Measurements from ENCODE around the gene SLN.

SLN gene

DNA sequence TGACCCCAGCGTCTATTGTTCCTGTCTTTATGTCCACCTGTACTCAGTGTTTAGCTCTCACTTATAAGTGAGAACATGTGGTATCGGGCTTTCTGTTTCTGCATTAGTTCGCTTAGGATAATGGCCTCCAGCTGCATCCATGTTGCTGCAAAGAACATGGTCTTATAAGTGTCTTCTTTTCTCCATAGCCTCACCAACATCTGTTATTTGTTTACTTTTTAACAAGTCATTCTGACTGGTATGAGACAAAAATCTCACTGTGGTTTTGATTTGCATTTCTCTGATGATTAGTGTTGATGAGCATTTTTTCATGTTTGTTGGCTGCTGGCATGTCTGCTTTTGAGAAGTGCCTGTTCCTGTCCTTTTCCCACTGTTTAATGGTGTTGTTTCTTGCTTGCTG lies 21.7 kb upstream of the SLN start:
- H3K4me3 ChIP-seq (ENCODE audit: low read length) = no peak overlapping the region
- no peak for TF ChIP-seq ZNF274 (IDR thresholded peaks at IDR 0.05; ENCODE audit: low read depth, low read length)

DNA sequence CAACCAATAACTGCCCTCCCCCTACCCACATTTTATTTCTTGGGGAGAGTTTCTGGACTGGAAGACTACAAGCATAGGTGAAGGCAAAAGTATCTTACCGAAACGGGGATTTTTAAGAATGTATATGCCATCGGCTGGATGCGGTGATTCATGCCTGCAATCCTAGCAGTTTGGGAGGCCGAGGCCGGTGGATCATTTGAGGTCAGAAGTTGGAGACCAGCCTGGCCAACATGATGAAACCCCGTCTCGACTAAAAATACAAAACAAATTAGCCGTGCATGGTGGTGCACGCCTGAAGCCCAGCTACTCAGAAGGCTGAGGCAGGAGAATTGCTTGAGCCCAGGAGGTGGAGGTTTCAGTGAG lies 20.8 kb upstream of the SLN start:
- H3K4me3 ChIP-seq (ENCODE audit: low read length) = no peak overlapping the region
- no peak for TF ChIP-seq ZNF274 (IDR thresholded peaks at IDR 0.05; ENCODE audit: low read depth, low read length)

- TF ChIP-seq ZNF274 (IDR thresholded peaks at IDR 0.05; ENCODE audit: low read depth, low read length) = no peak
- no peak overlapping the region for H3K4me3 ChIP-seq (ENCODE audit: low read length)
Measured at GRCh38 chr11:107731941-107732688, 20.3 kb upstream of the SLN start.

DNA sequence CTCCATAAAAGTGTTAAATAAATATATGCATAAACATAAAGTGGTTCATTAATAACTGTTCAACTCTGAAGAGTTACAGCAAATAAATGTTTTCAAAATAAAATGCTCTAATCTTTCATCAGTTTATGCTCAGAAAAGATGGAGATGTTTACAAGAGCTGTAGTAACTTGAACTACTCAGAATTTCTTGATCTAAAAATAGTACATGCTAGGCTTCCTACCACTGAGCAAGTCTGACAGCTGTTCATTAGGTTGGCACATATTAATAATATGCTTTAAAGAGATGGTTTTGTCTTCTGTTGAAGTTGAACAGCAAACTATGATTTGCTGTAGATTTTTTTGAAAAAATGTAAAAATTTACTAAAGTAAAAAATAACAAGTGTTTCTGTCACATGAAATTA lies 10.8 kb upstream of the SLN start:
- no peak for TF ChIP-seq ZNF274 (IDR thresholded peaks at IDR 0.05; ENCODE audit: low read depth, low read length)
- no peak overlapping the region for H3K4me3 ChIP-seq (ENCODE audit: low read length)

GRCh38 chr11:107721207-107721606 lies 9.4 kb upstream of the SLN start:
- H3K4me3 ChIP-seq (ENCODE audit: low read length) = no peak overlapping the region
- no peak for TF ChIP-seq ZNF274 (IDR thresholded peaks at IDR 0.05; ENCODE audit: low read depth, low read length)

- no peak for TF ChIP-seq ZNF274 (IDR thresholded peaks at IDR 0.05; ENCODE audit: low read depth, low read length)
- no peak overlapping the region for H3K4me3 ChIP-seq (ENCODE audit: low read length)
Measured at GRCh38 chr11:107720303-107720774, 8.5 kb upstream of the SLN start.

DNA sequence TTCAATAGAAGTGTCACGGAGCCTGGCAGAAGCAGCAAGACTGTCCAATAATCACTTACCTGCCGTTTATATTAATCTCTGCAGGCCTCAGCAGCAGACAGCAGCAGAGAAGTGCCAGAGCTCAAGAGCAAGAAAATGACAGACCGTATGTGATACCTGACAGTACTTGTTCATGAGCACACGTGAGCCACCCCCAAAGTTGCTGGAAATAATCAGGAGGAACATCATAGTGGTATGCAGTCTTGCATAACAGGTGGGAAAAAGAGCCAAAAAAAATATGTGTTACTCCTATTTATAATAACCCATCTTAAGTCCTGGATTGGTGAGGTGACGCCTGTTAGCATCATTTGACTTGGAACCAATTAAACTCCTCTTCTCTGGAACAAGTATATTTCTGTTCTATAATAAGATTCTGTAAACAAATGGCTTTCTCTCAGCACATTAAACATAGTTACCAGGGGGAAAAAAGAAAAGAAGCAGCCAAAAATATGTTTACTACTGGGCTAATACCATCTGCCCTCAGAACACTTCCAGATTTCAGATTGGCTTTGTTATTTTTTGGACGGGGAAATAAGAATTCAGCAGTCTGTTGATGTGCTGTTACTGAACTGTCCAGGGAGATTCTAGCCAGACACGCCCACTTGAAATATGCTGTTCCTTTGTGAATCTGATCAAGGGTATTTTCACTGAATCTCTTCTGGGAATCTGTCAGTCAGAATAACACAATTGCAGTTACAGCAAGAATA lies 7.9 kb upstream of the SLN start:
- TF ChIP-seq ZNF274 (IDR thresholded peaks at IDR 0.05; ENCODE audit: low read depth, low read length) = no peak
- H3K4me3 ChIP-seq (ENCODE audit: low read length) = no peak overlapping the region

DNA sequence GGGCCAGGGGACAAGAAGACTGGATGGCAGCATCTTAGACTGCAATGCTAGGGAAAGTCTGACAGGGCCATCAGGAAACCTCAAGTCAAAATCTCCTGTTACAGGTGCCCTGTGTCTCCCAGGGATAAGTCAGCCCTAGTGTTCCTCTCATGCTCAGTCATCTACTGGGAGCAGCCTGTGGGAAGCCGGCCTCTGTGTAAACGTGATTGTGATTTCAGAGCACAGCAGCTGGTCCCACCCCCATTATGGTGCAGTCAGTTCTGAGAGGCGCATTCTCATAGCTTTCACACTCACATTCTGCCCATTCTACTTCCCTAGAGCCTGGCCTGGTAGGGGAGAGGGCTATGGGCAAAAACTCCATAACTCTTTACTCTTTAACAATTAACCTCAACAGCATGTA lies 7.2 kb upstream of the SLN start:
- TF ChIP-seq ZNF274 (IDR thresholded peaks at IDR 0.05; ENCODE audit: low read depth, low read length) = no peak
- H3K4me3 ChIP-seq (ENCODE audit: low read length) = no peak overlapping the region

- no peak overlapping the region for H3K4me3 ChIP-seq (ENCODE audit: low read length)
- TF ChIP-seq ZNF274 (IDR thresholded peaks at IDR 0.05; ENCODE audit: low read depth, low read length) = no peak
Measured at GRCh38 chr11:107716884-107717532, 5.2 kb upstream of the SLN start.

GRCh38 chr11:107713009-107713408 lies 1.2 kb upstream of the SLN start:
- no peak overlapping the region for H3K4me3 ChIP-seq (ENCODE audit: low read length)
- TF ChIP-seq ZNF274 (IDR thresholded peaks at IDR 0.05; ENCODE audit: low read depth, low read length) = no peak

- TF ChIP-seq ZNF274 (IDR thresholded peaks at IDR 0.05; ENCODE audit: low read depth, low read length) = no peak
- H3K4me3 ChIP-seq (ENCODE audit: low read length) = no peak overlapping the region
Measured at GRCh38 chr11:107710301-107710700, 1.6 kb downstream of the SLN start.

- no peak for TF ChIP-seq ZNF274 (IDR thresholded peaks at IDR 0.05; ENCODE audit: low read depth, low read length)
- no peak overlapping the region for H3K4me3 ChIP-seq (ENCODE audit: low read length)
Measured at GRCh38 chr11:107708792-107709191, 3.1 kb downstream of the SLN start.

DNA sequence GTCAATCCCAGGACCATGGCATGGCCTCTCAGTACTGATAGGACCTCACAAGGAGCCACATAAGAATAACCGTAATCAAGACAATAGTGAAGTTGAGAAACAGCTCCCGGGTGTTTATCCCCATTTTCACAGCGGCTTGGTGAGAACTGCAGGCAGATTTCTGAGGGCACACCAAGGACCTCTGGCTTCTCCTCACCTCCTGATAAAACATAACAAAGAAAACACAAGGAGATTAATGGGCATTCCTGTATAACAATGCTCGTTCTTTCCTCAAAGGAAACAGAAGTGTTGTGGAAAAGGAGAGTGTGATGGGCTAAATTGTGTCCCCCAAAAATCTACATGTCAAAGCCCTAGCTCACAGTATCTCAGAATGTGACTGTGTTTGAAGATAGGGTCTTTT lies 4.0 kb downstream of the SLN start:
- TF ChIP-seq ZNF274 (IDR thresholded peaks at IDR 0.05; ENCODE audit: low read depth, low read length) = no peak
- no peak overlapping the region for H3K4me3 ChIP-seq (ENCODE audit: low read length)

DNA sequence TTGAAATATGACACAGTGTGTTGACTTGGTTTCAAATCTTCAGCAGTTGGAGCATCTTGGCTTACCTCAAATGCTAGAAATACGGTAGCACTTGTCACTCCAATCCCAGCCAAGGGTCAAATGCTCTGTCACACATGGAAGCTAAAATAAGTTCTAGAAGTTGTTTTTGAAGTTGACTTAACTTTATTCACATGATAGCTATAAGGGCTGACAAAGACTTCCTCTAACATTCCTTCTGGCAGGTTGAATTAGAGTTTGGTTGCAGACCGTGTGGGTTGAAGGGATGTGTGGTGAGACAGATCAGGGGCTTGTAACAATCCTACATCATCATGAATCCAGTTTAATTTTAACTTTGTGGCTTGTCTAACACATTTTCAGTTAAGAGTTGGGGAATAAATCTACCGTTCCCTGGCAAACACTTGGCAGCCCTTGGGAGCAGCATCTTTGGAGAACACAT lies 4.6 kb downstream of the SLN start:
- TF ChIP-seq ZNF274 (IDR thresholded peaks at IDR 0.05; ENCODE audit: low read depth, low read length) = no peak
- H3K4me3 ChIP-seq (ENCODE audit: low read length) = no peak overlapping the region

- no peak overlapping the region for H3K4me3 ChIP-seq (ENCODE audit: low read length)
- no peak for TF ChIP-seq ZNF274 (IDR thresholded peaks at IDR 0.05; ENCODE audit: low read depth, low read length)
Measured at GRCh38 chr11:107706531-107706930, 5.3 kb downstream of the SLN start.

All from GM08714 (cell line).